Fibroblast of skin of left quadriceps (primary cell): Measurements from ENCODE around the gene HECW1.

Experiments
- DNase-seq, 2 experiments: peaks; one replicate each; pipeline ENCODE4 v3.0.0-alpha.2; 2013; ENCODE audit warnings: low read depth in 2 of 2

HECW1 gene

DNA sequence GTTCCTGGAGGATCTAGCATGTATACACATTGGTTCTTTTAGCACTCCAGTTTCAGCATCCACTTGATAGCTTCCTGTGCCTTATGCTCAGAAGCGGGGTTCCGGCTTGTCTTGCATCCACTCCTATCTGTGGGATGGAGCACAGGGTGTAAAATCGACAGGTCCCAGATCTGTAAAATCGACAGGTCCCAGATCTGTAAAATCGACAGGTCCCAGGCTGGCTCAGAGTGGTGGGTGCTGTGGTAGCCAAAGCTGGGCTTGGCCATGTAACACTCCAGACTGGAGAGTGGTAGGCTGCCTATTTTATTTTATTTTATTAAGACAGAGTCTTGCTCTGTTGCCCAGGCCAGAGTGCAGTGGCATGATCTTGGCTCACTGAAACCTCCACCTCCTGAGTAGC lies 30.3 kb downstream of the HECW1 start:
- DNase-seq, result no peak

DNA sequence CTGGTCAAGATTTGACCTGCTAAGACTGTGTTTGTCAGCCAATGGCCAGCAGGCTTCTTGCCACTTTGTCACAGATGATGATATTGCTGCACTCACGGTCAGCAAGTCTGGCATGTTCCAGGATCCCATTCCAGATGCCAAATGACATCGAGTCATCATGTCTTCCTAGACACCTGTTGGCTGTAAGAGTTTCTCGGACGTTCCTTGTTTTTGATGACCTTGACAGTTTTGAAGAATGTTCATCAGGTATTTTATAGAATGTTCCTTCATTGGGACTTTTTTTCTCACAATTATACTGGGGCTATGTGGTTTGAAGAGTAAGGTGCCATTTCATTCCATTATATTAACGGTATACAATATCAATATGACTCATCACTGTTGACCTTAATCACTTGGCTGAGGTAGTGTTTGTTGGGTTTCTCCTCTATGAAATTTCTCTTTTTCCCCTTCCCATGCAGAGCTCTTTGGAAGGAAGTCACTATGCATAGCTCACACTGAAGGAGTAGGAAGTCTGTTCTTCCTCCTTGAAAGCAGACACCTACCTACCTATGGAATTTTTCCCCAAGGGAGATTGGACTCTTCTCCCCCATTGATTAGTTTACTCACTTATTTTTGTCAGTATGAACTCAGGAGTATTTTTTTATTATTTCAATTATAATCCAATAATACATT lies 31.6 kb downstream of the HECW1 start:
- no peak for DNase-seq

DNA sequence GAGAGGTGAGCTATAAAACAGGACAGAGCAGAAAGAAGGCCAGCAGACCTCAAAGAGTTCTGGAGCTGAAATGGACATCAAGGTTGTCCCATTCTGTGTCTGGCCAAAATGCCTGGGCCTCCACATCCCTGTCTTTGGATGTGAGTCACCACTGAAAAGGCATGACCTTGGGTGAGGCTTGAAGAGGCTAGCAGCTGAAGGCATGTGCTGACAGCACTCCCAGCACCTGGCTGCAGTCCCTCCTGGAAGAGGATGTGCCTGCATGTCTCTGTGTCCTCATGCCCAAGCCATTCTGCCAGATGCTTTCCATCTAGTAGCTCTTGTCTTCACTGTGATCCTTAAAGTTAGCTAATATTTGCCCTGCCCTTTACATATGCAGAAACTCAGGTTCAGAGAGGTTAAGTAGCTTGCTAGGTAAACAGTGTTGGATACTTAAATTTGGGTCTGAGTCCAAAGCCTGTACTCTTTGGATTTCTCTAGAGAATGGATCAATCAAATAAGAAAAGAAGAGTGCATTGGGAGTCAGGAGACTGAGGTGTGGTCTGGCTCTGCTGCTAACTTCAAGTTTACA lies 35.8 kb downstream of the HECW1 start:
- no peak for DNase-seq

DNA sequence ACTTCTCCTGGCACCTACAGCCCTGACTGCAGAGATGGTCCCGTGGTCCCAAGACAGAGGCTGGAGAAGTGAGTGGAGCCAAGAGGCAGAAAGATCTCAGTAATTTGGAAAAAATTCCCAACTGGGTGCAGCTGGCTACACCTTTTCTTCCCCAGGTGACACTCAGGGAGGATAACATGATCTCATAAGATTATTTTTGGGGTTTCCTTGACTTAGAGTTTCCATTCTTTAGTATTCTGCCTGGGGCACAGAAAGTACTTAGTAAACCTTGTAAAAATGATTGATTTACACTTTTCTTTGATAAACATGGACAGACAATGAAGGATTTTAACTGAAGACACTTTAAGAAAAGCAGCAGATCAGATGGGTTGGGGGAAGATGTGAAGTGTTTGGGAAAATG lies 38.6 kb downstream of the HECW1 start:
- DNase-seq, result no peak

DNA sequence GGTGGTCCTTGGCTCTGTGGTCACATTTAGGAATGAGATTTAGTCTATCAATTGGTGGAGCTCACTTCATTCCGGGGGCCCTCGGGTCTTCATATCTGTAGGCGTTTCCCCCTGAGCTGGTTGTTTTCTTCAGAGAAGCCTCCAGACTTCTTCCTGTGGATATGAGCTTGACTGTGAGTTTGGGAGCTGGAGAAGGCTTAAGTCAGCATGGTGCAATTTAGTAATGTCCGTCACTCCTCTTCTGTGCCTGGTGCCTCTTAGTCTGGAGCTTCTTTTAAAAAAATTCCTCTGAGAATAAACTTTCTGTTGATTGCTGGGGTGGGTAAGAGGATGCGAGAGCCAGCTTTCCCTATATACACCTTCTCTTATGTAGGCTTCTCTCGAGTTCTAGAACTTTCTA lies 40.2 kb downstream of the HECW1 start:
- DNase-seq, result no peak

DNA sequence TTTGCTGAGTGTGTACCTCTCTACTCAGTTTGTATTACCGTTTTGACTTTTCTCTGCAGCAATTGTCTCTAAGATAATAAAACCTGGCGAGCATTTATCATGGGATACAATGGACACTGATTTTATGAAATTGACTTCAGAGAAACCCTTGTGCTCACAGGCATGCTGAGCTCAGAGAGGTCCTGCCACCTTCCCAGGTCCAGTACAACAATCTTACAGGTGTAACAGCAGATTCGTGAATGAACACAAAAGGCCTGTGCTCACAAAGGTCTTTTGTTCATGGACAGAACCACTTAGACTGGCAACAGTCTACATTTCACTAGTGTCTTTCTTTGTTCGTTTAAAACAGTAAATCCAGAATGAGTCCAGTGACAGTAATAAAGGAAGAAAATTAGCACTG lies 43.2 kb downstream of the HECW1 start:
- no peak for DNase-seq

DNA sequence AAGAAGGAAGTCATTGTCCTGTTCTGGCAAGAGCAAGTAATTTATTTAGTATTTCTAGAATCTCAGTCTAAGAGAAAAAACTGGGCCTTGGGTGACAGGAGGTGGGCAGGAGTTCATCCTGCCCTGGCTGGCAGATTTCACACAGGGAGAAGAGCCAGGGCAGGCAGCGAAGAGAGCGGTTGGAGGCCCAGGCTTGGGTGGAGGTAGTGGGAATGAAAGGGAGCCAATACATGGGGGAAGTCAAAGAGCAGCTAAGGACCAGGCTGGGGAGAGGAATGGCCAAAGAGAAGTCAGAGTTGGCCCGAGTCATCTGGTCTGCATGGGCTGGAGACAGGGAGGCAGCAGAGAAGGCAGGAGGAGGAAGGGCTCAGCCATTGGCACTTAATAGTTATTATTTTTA lies 51.4 kb downstream of the HECW1 start:
- no peak for DNase-seq

DNA sequence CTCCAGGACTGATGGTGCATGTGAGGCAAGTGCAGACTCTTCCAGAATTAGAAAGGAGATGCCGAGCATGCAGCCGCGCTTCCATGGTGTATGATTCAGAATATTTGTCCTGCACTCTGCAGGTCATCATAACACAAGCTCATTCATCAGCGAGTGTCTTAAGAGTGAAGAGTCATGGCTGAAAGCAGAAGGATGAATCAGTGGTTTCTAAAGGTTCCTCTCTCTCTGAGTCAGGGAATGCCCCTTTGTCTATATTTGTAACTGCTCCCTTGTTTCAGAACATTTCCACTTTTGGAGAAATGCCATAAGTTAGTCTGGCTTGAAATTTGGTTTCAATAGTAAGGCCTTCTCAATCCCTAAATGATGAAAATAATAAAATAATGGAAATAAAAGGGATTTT lies 52.3 kb downstream of the HECW1 start:
- peak; percentile 92 to 93 for DNase-seq

DNA sequence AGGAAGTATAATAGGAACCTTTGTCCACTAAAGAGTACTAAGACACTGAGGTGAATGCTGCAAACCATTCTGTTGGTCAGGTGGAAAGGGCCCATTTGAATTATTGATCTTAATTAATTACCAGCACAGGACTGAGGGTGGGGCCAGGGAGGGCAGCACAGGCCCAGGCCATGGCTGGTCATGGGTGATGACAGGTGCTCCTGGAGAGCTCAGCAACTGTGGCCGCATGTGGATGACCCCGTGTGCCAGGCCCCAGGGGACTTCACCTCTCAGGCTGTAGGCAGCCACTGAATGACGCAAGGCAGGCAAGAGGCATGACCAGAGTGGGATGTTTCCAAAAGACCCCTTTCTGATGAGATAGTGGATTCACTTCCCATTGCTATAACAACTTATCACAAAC lies 54.2 kb downstream of the HECW1 start:
- DNase-seq, result no peak

DNA sequence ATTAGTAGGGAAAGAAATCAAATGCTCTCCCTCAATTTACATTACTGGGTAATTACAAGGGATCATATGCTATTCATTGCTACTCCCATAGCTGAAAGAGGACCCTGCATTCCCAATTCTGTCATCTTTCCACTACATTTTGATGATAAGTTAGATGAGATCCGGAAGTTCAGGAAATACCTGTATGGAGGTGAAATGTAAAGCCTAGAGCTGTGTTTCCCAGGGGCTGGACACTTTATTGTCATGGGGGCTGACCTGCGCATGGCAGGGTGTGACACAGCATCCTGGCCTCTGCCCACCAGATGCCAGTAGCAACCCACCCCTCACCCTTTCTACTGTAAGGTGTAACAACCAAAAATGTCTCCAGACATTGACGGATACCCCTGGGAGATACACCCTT lies 56.6 kb downstream of the HECW1 start:
- DNase-seq, result no peak

DNA sequence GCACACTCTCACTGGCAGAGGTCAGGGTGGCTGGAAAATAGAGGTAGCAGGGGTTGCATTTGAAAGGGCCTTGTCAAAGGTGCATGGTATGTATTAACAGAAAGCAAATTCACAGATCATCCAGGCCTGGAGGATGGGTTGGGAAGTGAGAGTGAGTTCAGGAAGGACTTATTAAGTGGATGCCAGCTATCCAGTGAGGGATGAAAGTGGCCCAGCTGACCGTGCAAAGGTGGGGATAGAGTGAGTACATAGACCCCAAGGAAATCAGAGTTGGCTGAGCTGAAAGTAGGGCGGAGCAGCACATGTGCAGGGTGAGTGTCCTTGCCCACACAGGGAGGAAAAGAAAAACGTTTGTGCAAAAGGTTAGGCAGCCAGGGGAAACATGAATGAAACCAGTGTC lies 58.1 kb downstream of the HECW1 start:
- DNase-seq, result no peak

DNA sequence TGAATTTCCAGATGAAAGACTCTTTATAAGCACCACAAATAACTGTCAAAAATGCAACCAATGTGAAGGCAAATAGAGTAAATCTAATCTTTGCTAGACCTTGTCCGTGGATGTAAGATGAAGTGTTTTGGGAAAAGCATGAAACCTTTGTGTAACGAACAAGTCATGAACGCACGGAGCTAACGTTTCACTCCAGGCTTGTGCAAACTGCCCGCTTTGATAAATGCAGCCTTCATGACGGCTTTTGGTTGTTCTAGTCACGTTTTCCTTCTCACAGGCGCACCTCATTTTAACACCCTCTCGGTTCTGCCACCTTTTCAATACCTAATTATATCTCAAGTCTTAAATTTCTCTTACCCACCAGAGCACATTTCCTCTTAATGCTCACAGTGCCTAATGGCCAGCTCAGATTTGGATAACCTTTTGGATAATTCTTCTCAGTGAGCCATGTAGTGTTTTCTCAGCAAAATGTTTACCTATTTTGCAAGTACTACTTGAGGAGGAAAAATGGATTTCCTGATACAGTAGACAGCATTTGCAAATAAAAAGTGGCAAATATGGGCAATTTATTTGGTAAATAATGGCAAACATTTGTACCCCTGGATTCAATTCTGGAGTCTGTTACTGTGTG lies 63.2 kb downstream of the HECW1 start:
- no peak for DNase-seq

DNA sequence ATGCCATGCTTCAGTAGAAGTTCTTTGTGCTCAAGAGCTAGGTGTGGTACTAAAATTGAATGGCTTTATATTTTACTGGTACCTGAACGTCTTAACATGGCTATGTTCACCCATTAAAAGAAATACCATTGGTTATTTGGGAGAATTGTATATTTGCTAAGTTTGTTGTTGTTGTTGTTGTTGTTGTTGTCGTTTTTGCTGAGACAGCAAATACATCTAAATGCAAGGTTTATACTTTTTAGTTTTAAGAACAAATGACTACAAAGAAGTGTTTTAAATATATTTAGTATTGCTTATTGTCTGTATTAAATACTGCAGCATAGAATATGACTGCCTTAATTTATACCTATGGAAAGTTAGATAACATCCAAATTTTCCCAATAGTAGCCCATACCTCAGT lies 66.9 kb downstream of the HECW1 start:
- DNase-seq, result no peak

DNA sequence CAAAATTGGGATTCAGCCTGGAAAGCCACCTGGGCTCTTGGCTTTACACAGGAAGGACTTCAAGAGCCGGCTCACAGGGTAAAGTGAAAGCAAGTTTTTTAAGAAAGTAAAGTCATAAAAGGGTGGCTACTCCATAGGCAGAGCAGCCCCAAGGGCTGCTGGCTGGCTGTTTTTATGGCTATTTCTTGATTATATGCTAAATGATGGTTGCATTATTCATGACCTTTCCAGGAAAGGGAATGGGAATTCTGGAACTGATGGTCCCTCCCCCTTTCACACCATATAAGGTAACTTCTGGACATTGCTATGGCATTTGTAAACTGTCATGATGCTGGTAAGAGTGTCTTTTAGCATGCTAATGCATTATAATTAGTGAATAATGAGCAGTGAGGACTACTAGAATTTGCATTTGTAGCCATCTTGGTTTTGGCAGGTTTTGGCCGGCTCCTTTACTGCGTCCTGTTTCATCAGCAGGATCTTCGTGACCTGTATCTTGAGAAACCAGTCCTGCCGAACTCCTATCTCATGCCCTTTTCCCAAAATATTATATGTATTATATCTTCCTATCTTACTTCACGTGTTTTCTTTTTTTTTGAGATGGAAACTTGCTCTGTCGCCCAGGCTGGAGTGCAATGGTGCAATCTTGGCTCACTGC lies 80.5 kb downstream of the HECW1 start:
- no peak for DNase-seq

DNA sequence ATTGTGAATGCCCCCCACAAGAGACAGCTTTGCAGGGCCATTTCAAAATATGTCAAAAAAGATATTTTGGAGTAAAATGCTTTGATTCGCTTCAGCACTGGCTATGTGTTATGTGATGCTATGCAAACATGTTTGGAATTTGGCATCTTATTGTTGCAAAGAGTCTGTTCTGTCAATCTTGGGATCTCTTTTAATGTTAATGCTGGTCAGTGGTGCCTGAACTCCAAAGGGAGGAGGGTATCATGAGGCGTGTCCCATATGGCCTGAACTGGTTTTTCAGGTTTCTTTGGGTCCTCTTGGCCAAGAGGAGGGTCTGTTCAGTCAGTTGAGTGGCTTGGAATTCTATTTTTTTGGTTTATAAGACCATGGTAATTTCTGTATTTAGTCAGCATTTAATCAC lies 81.4 kb downstream of the HECW1 start:
- DNase-seq, result no peak

DNA sequence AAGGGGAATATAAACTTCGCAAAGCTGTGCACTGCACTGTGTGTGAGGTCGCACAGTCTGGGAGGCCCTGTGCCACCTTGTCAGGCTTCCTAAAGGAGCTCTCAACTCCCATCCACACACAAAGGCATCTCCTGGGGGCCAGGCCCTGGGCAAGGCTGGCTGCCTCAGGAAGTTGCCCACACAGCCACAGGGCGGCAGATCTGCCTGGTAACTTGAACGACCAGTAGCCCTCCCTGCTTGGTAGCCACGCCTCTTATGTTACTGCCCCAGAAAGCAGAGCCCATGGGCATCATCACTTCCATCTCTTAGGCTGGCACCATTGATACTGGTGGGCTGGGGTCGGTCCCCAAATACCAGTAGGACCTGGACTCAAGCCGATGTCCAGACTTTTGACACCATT lies 82.8 kb downstream of the HECW1 start:
- no peak for DNase-seq

DNA sequence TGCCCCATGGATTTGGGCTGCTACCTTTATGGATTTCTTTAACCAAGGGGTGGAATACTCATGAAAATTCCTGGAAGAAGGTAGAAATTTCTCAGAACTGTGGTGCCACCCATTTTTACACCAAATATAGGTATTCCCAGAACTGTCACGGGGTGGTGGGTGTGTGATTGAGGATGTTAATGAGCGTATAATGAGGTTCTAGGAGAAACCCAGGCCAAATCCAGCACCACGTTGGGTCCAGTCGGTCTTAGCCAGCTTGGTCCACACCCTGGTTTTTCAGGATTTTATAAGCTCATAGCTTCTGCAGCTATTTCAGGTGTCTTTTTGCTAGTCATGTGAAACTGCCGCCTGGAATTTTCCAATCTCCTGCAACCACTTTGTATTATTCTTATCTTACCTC lies 83.3 kb downstream of the HECW1 start:
- no peak for DNase-seq

DNA sequence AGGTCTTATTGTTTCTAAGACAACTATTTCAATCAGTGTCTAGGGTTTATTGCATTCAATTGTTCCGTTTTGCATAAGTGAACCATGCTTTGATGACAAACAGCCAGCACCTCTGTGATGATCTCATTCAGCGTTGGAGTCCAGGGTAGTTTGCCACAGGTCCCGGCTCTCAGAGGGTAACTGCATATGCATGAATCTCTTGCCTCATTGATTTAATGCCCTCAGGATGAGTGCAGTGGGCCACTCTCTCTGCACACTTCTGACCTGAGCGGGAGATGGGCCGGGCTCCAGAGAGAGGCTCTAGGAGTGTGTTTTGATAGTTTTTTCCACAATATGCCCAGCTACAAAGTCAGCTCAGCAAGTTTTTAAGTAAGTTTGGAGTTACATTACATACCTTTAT lies 83.9 kb downstream of the HECW1 start:
- DNase-seq, result no peak

DNA sequence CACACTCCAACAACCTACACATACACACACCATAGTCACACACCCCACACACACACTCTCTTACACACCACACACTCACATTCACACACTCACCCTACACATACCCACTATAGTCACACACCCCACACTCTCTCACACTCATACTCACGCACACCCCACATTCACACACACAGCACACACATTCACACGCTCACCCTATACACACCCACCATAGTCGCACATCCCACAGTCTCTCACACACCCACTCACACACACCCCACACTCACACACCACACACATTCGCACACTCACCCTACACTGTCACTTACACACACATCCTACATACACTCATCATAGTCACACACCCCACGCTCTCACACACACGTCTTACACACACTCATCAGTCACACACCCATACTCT lies 85.6 kb downstream of the HECW1 start:
- DNase-seq, result no peak

DNA sequence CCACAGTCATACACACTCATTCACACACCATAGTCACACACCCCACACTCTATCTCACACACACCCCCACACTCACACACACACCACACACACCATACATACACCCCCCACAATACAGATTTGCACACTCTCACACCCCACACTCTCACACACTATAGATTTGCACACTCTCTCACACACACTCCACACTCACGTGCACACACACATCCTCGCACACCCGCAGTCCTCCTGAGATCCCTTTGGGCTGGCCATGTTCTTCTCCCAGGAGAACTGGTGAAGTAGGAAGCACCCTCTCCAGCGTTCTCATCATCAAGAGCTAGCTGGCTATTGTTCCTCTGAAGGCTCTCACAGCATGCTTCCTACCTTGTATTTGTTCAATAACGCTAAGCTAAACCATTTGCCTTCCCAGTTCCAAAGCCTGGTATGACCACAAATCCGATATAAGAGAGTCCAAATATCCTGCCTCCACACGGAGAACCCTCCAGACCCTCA lies 86.2 kb downstream of the HECW1 start:
- DNase-seq, result no peak

DNA sequence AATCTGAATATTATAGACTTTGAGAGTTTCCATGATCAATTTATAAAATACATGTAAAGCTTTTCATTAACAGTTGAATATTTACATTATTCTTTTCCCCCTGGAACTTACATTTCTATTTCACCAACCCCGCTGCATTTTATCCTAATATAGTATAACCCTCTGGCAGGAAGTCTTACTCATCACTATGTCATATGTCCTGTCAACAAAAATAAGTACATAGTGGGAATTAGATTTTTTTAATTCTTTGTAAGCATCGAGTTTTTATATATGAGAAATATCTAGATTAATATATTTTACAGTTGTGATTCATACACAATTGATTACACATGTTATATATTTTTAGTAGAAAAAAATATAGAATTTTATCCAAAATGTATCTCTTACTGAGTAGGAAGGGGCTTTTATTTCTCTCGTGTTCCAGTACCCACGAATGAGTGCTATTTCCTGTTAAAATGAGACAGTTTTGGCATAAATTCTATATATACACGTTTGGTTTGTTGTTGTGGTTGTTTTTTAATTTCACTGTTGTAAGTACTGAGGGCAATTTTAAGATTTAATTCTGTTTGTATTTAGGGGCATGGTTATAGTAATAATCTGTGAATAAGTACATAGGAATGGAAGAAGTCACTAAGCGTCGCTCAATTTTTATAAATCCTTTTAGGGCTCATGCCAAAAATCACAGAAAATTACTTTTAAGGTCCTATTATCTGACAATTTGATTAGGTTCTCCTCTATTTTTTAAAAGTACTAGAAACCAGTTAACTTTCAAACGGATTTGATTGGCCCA lies 87.1 kb downstream of the HECW1 start:
- peak; percentile 61 to 62 for DNase-seq

DNA sequence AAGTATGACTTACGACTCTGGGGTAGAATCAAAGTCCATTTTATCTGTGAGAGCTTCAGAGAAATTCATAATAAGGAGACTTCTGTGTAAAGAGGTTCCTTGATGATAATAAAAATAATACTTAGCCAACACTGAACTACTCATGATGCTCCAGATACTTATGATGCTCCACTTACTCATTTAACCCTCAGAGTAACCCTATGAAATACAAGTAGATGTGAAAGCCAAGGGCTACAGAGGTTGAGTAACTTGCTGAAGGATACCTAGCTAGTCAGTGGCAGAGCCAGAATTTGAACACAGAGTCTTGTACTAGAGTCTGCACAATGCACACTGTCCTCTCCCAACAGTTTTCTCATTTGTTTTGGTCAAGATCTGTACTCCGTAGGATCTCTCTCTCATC lies 89.5 kb downstream of the HECW1 start:
- DNase-seq, result no peak
